ENCODE data around the gene RABL6. TPM values are rescaled to one million over a fixed set of nuclear protein-coding genes. Genes with fewer than 3 reads are reported as not detected.

RABL6 gene
- total RNA-seq, 1 donor from 2014 or later, result 69.4 TPM

- Mint-ChIP-seq H3K4me1 (ENCODE audit: low read depth, unreplicated experiment) (peaks cover 2% of the 10 kb centered on the region), H3K27me3 (ENCODE audit: low read depth, unreplicated experiment) (no peaks in the 10 kb centered on the region), H3K9me3 (ENCODE audit: unreplicated experiment) (no peaks in the 10 kb centered on the region), H3K36me3 (ENCODE audit: low read depth, unreplicated experiment) (no peaks in the 10 kb centered on the region), H3K27ac (ENCODE audit: unreplicated experiment) (no peak overlapping the region), H3K4me3 (ENCODE audit: unreplicated experiment) (no peak overlapping the region)
- Histone ChIP-seq H3K9me3 (ENCODE audit: insufficient read depth, low read depth, low read length) (no peaks in the 10 kb centered on the region), H3K4me1 (ENCODE audit: insufficient read depth, low read length) (peaks cover 6% of the 10 kb centered on the region), H3K79me2 (ENCODE audit: insufficient read depth, low read length) (peaks cover under 1% of the 10 kb centered on the region), H3K4me2 (ENCODE audit: low read length) (no peak overlapping the region), H4K20me1 (ENCODE audit: insufficient read depth, low read length) (peaks cover 17% of the 10 kb centered on the region), H3K4me3 (ENCODE audit: insufficient read depth, low read depth, low read length) (no peak overlapping the region), H3K27me3 (ENCODE audit: insufficient read depth, low read length) (no peaks in the 10 kb centered on the region), H3K36me3 (ENCODE audit: insufficient read depth, low read length) (no peaks in the 10 kb centered on the region), H3K27ac (ENCODE audit: low read depth, low read length) (no peak overlapping the region), H2AFZ (ENCODE audit: low read depth, low read length) (no peak overlapping the region), H3K9ac (ENCODE audit: low read length) (no peak overlapping the region)
- DNase-seq (ENCODE audit: low read depth), result no peak
- TF ChIP-seq EZH2 (IDR thresholded peaks at IDR 0.05; ENCODE audit: insufficient read depth, low read length) (no peak), CTCF (IDR thresholded peaks at IDR 0.05; ENCODE audit: insufficient read depth, low read depth, low read length) (no peak)
- FAIRE-seq, result no peak
These were observed 47.8 kb downstream of the RABL6 start for GRCh38 chr9:136855461-136856078.

GRCh38 chr9:136856079-136856476, 48.3 kb downstream of the RABL6 start:
- H3K27me3 Mint-ChIP-seq (ENCODE audit: low read depth, unreplicated experiment), result no peaks in the 10 kb centered on the region
- Histone ChIP-seq H2AFZ (ENCODE audit: low read depth, low read length) (no peak overlapping the region), H3K4me1 (ENCODE audit: insufficient read depth, low read length) (peaks cover 6% of the 10 kb centered on the region), H3K79me2 (ENCODE audit: insufficient read depth, low read length) (no peaks in the 10 kb centered on the region), H3K27me3 (ENCODE audit: insufficient read depth, low read length) (no peaks in the 10 kb centered on the region), H3K4me3 (ENCODE audit: insufficient read depth, low read depth, low read length) (no peak overlapping the region), H3K4me2 (ENCODE audit: low read length) (no peak overlapping the region), H3K36me3 (ENCODE audit: insufficient read depth, low read length) (no peaks in the 10 kb centered on the region), H3K27ac (ENCODE audit: low read depth, low read length) (no peak overlapping the region), H4K20me1 (ENCODE audit: insufficient read depth, low read length) (peaks cover 15% of the 10 kb centered on the region), H3K9me3 (ENCODE audit: insufficient read depth, low read depth, low read length) (no peaks in the 10 kb centered on the region), H3K9ac (ENCODE audit: low read length) (no peak overlapping the region)
- H3K9me3 Mint-ChIP-seq (ENCODE audit: unreplicated experiment), result no peaks in the 10 kb centered on the region
- H3K4me1 Mint-ChIP-seq (ENCODE audit: low read depth, unreplicated experiment), result peaks cover 2% of the 10 kb centered on the region
- no peak overlapping the region for H3K4me3 Mint-ChIP-seq (ENCODE audit: unreplicated experiment)
- TF ChIP-seq EZH2 (IDR thresholded peaks at IDR 0.05; ENCODE audit: insufficient read depth, low read length), result no peak
- no peak for TF ChIP-seq CTCF (IDR thresholded peaks at IDR 0.05; ENCODE audit: insufficient read depth, low read depth, low read length)
- FAIRE-seq (no peak), DNase-seq (ENCODE audit: low read depth) (no peak)
- H3K27ac Mint-ChIP-seq (ENCODE audit: unreplicated experiment), result no peak overlapping the region
- H3K36me3 Mint-ChIP-seq (ENCODE audit: low read depth, unreplicated experiment), result no peaks in the 10 kb centered on the region

GRCh38 chr9:136856541-136857141, 48.9 kb downstream of the RABL6 start:
- H3K9me3 Mint-ChIP-seq (ENCODE audit: unreplicated experiment), result no peaks in the 10 kb centered on the region
- Histone ChIP-seq H3K27me3 (ENCODE audit: insufficient read depth, low read length) (no peaks in the 10 kb centered on the region), H3K9ac (ENCODE audit: low read length) (no peak overlapping the region), H3K4me1 (ENCODE audit: insufficient read depth, low read length) (peaks cover 6% of the 10 kb centered on the region), H3K9me3 (ENCODE audit: insufficient read depth, low read depth, low read length) (no peaks in the 10 kb centered on the region), H3K27ac (ENCODE audit: low read depth, low read length) (no peak overlapping the region), H4K20me1 (ENCODE audit: insufficient read depth, low read length) (peaks cover 21% of the 10 kb centered on the region), H3K4me2 (ENCODE audit: low read length) (no peak overlapping the region), H3K79me2 (ENCODE audit: insufficient read depth, low read length) (no peaks in the 10 kb centered on the region), H3K36me3 (ENCODE audit: insufficient read depth, low read length) (no peaks in the 10 kb centered on the region), H2AFZ (ENCODE audit: low read depth, low read length) (no peak overlapping the region), H3K4me3 (ENCODE audit: insufficient read depth, low read depth, low read length) (no peak overlapping the region)
- no peak overlapping the region for H3K27ac Mint-ChIP-seq (ENCODE audit: unreplicated experiment)
- DNase-seq (ENCODE audit: low read depth) (no peak), FAIRE-seq (no peak)
- no peaks in the 10 kb centered on the region for H3K36me3 Mint-ChIP-seq (ENCODE audit: low read depth, unreplicated experiment)
- peaks cover 2% of the 10 kb centered on the region for H3K4me1 Mint-ChIP-seq (ENCODE audit: low read depth, unreplicated experiment)
- H3K4me3 Mint-ChIP-seq (ENCODE audit: unreplicated experiment), result no peak overlapping the region
- TF ChIP-seq EZH2 (IDR thresholded peaks at IDR 0.05; ENCODE audit: insufficient read depth, low read length), result no peak
- TF ChIP-seq CTCF (IDR thresholded peaks at IDR 0.05; ENCODE audit: insufficient read depth, low read depth, low read length), result no peak
- no peaks in the 10 kb centered on the region for H3K27me3 Mint-ChIP-seq (ENCODE audit: low read depth, unreplicated experiment)
